WTC11 (cell line): ENCODE data around the gene MYOF. TPM values are rescaled to one million over a fixed set of nuclear protein-coding genes. Genes with fewer than 3 reads are reported as not detected.

Source experiments
- ATAC-seq: fragments of 200-7000 bp; cut with Tn5 transposase; 2 replicates; pipeline ENCODE4 v1.10.0; 2021; ENCODE audit warnings: mild to moderate bottlenecking, moderate library complexity
- CTCF ChIA-PET: fragments of 300-600 bp; sonication (Branson Sonifier 250); formaldehyde crosslinking; loops from one replicate; lab custom pipeline; 2021; ENCODE audit warnings: antibody characterized with exemption; lab: Charles Lee
- POLR2A ChIA-PET: fragments of 350-600 bp; sonication (Branson Sonifier 250); formaldehyde crosslinking; loops from one replicate; lab custom pipeline; 2021; ENCODE audit warnings: antibody characterized with exemption; lab: Charles Lee
- DNase-seq: peaks from one replicate; pipeline ENCODE4 v3.0.0; 2021; ENCODE audit warnings: low spot score
- H3K27ac Mint-ChIP-seq: 2 replicates; pipeline ENCODE4 v1.8.0; 2021; ENCODE audit warnings: mixed read lengths
- H3K27me3 Mint-ChIP-seq: 2 replicates; pipeline ENCODE4 v1.8.0; 2021; ENCODE audit warnings: low read depth, mild to moderate bottlenecking, moderate library complexity, mixed read lengths
- H3K36me3 Mint-ChIP-seq: 2 replicates; pipeline ENCODE4 v1.8.0; 2021; ENCODE audit warnings: mixed read lengths
- H3K4me1 Mint-ChIP-seq: 2 replicates; pipeline ENCODE4 v1.8.0; 2022; ENCODE audit warnings: mixed read lengths
- H3K4me3 Mint-ChIP-seq: 2 replicates; pipeline ENCODE4 v1.8.0; 2021; ENCODE audit warnings: mild to moderate bottlenecking, moderate library complexity, mixed read lengths
- H3K9me3 Mint-ChIP-seq: 2 replicates; pipeline ENCODE4 v1.8.0; 2021; ENCODE audit warnings: mixed read lengths
- ARID4B ChIP-seq: sonication (generic); formaldehyde crosslinking; IDR thresholded peaks from 2 replicates; pipeline ENCODE4 v1.8.0; 2023; ENCODE audit warnings: missing genetic modification reagents, mild to moderate bottlenecking, borderline replicate concordance
- ATF3 ChIP-seq: sonication (generic); formaldehyde crosslinking; conservative IDR thresholded peaks from 2 replicates; pipeline ENCODE4 v1.8.1; 2022; ENCODE audit warnings: mild to moderate bottlenecking, missing genetic modification reagents
- CBFB ChIP-seq: sonication (generic); formaldehyde crosslinking; IDR thresholded peaks from 2 replicates; pipeline ENCODE4 v1.8.1; 2022; ENCODE audit warnings: mild to moderate bottlenecking, low read depth, missing genetic modification reagents
- CDX4 ChIP-seq: fragments of 250-450 bp; sonication (Bioruptor Pico); IDR thresholded peaks from 2 replicates; pipeline ENCODE4 v1.9.0; 2021; ENCODE audit warnings: moderate library complexity, mild to moderate bottlenecking, inconsistent platforms, borderline replicate concordance
- CREB1 ChIP-seq: sonication (generic); formaldehyde crosslinking; IDR thresholded peaks from 2 replicates; pipeline ENCODE4 v1.8.0; 2023; ENCODE audit warnings: mild to moderate bottlenecking, missing genetic modification reagents
- CTCF ChIP-seq: fragments of 200-600 bp; IDR thresholded peaks from 2 replicates; pipeline ENCODE4 v1.8.0; 2022; ENCODE audit warnings: antibody characterized with exemption
- E2F1 ChIP-seq: sonication (generic); formaldehyde crosslinking; IDR thresholded peaks from 2 replicates; pipeline ENCODE4 v1.8.0; 2022; ENCODE audit warnings: mild to moderate bottlenecking, missing genetic modification reagents
- ELF4 ChIP-seq: sonication (generic); formaldehyde crosslinking; IDR thresholded peaks from 2 replicates; pipeline ENCODE4 v1.8.1; 2022; ENCODE audit warnings: low read depth, mild to moderate bottlenecking, moderate library complexity, missing genetic modification reagents
- ETV6 ChIP-seq: sonication (generic); formaldehyde crosslinking; IDR thresholded peaks from 2 replicates; pipeline ENCODE4 v1.8.1; 2022; ENCODE audit warnings: mild to moderate bottlenecking, missing genetic modification reagents
- FOXJ3 ChIP-seq: sonication (generic); formaldehyde crosslinking; IDR thresholded peaks from 2 replicates; pipeline ENCODE4 v1.9.0; 2021; ENCODE audit warnings: missing genetic modification reagents, mild to moderate bottlenecking, borderline replicate concordance
- GTF2I ChIP-seq: fragments of 250-450 bp; sonication (Bioruptor Pico); conservative IDR thresholded peaks from 2 replicates; pipeline ENCODE4 v1.4.0; 2021; ENCODE audit warnings: mild to moderate bottlenecking
- IRF1 ChIP-seq: sonication (generic); formaldehyde crosslinking; IDR thresholded peaks from 2 replicates; pipeline ENCODE4 v1.8.0; 2023; ENCODE audit warnings: missing genetic modification reagents
- JUN ChIP-seq: sonication (generic); formaldehyde crosslinking; IDR thresholded peaks from 2 replicates; pipeline ENCODE4 v1.8.0; 2023; ENCODE audit warnings: mild to moderate bottlenecking, missing genetic modification reagents
- NFYB ChIP-seq: sonication (generic); formaldehyde crosslinking; conservative IDR thresholded peaks from 2 replicates; pipeline ENCODE4 v1.8.0; 2022; ENCODE audit warnings: low read depth, missing genetic modification reagents
- PRRX2 ChIP-seq: fragments of 250-450 bp; sonication (Bioruptor Pico); IDR thresholded peaks from 2 replicates; pipeline ENCODE4 v1.8.0; 2021; ENCODE audit warnings: mild to moderate bottlenecking
- SMAD3 ChIP-seq: sonication (generic); formaldehyde crosslinking; IDR thresholded peaks from 2 replicates; pipeline ENCODE4 v1.8.0; 2022; ENCODE audit warnings: missing genetic modification reagents, mild to moderate bottlenecking, borderline replicate concordance
- SMAD4 ChIP-seq: sonication (generic); formaldehyde crosslinking; IDR thresholded peaks from 2 replicates; pipeline ENCODE4 v1.8.0; 2022; ENCODE audit warnings: mild to moderate bottlenecking, missing genetic modification reagents
- TEAD4 ChIP-seq: sonication (generic); formaldehyde crosslinking; IDR thresholded peaks from 2 replicates; pipeline ENCODE4 v1.8.0; 2022; ENCODE audit warnings: mild to moderate bottlenecking, missing genetic modification reagents
- ZNF425 ChIP-seq: fragments of 250-450 bp; sonication (Bioruptor Pico); conservative IDR thresholded peaks from 2 replicates; pipeline ENCODE4 v1.9.0; 2021; ENCODE audit warnings: mild to moderate bottlenecking
- ZNF532 ChIP-seq: fragments of 250-450 bp; sonication (Bioruptor Pico); IDR thresholded peaks from 2 replicates; pipeline ENCODE4 v1.9.0; 2021; ENCODE audit warnings: mild to moderate bottlenecking, borderline replicate concordance
- total RNA-seq: library from RNA; stranded (reverse); gene quantifications from 3 replicates; pipeline ENCODE4 v1.2.3, GENCODE V29; 2021

MYOF gene
- total RNA-seq, 1 experiment from 2014 or later = 1.8 TPM

- TF ChIP-seq ZNF532 (CRISPR knock-in tag) (no peak), CDX4 (no peak), GTF2I (CRISPR knock-in tag) (no peak), CBFB (CRISPR knock-in tag) (no peak), ATF3 (CRISPR knock-in tag) (no peak), CTCF (no peak), IRF1 (CRISPR knock-in tag) (no peak), SMAD4 (CRISPR knock-in tag) (no peak)
- TF ChIP-seq, all 79 proteins: peak for 0
Observed at GRCh38 chr10:93417266-93417665, 64.9 kb downstream of the MYOF start (continued).

GRCh38 chr10:93416824-93417223 is 65.3 kb downstream of the MYOF start:
- Mint-ChIP-seq H3K27ac (no peak overlapping the region), H3K9me3 (peaks cover 2% of the 10 kb centered on the region; the same call in 1 of the 2 replicates), H3K4me1 (peaks cover 36% of the 10 kb centered on the region), H3K36me3 (no peaks in the 10 kb centered on the region)
- no peak for ATAC-seq
- ChIA-PET CTCF (interaction anchor here (1.5 to 1.7 kb wide), 2 partner anchors 41 to 65 kb away, joined by 4 to 6 read pairs; partner anchors contain the start of gene MYOF), POLR2A (interaction anchor here (0.6 kb wide), 1 partner anchor 17 kb away, joined by 7 read pairs; no protein-coding TSS in a partner anchor)
- no peak for DNase-seq
- TF ChIP-seq ARID4B (CRISPR knock-in tag) (no peak), SMAD3 (CRISPR knock-in tag) (no peak), SMAD4 (CRISPR knock-in tag) (no peak), FOXJ3 (CRISPR knock-in tag) (no peak), CREB1 (CRISPR knock-in tag) (no peak), GTF2I (CRISPR knock-in tag) (no peak), NFYB (CRISPR knock-in tag) (no peak), ELF4 (CRISPR knock-in tag) (no peak), JUN (CRISPR knock-in tag) (no peak), ZNF425 (no peak), ETV6 (CRISPR knock-in tag) (no peak), E2F1 (CRISPR knock-in tag) (no peak), PRRX2 (CRISPR knock-in tag) (no peak), TEAD4 (CRISPR knock-in tag) (no peak)
- TF ChIP-seq, all 79 proteins: peak for 0
- Mint-ChIP-seq H3K27me3 (no peaks in the 10 kb centered on the region), H3K4me3 (no peak overlapping the region)
